ENCODE data around the gene PTEN.
"Not testable (repeated sequence)": the region's sequence is repeated elsewhere in the genome, so short reads cannot be mapped to it uniquely, and the experiment has no call there.

Gene PTEN

GRCh38 chr10:87845624-87845998 is 17.8 kb upstream of the PTEN start:
- no peak for DNase-seq (ENCODE audit: low read depth)

- no peak for DNase-seq (ENCODE audit: low read depth)
Observed at GRCh38 chr10:87846023-87846422, 17.4 kb upstream of the PTEN start.

- DNase-seq (ENCODE audit: low read depth), result not testable (repeated sequence)
Observed at GRCh38 chr10:87846711-87847110, 16.7 kb upstream of the PTEN start.

GRCh38 chr10:87847550-87847949 is 15.9 kb upstream of the PTEN start:
- no peak for DNase-seq (ENCODE audit: low read depth)

DNA sequence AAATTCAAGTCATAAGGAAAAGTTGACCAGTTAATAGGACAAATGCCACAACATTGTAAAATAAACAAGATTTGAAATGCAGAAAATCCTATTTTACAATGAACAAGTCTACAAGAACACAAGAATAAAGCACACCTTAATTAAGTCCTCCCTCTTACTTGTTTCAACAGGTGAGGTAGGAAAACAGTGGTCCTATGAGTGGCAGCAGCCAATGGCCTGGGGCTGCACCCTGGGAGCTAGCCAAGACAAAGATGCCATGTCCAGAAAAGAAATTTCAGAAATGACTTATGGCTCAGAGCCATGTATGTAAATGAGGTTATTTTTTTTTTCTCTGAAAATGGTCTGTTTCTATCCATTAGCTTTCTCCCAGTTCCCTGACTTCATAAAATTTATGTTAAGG is 14.4 kb upstream of the PTEN start:
- no peak for DNase-seq (ENCODE audit: low read depth)

- DNase-seq (ENCODE audit: low read depth), result peak; percentile 27
Observed at GRCh38 chr10:87850742-87851205, 12.7 kb upstream of the PTEN start.

- no peak for DNase-seq (ENCODE audit: low read depth)
Observed at GRCh38 chr10:87852089-87852488, 11.3 kb upstream of the PTEN start.

DNA sequence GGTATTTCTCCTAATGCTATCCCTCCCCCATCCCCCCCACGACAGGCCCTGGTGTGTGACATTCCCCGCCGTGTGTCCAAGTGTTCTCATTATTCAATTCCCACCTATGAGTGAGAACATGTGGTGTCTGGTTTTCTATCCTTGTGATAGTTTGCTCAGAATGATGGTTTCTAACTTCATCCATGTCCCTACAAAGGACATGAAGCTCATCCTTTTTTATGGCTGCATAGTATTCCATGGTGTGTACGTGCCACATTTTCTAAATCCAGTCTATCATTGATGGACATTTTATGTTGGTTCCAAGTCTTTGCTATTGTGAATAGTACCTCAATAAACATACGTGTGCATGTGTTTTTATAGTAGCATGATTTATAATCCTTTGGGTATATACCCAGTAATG is 8.2 kb upstream of the PTEN start:
- not testable (repeated sequence) for DNase-seq (ENCODE audit: low read depth)

DNA sequence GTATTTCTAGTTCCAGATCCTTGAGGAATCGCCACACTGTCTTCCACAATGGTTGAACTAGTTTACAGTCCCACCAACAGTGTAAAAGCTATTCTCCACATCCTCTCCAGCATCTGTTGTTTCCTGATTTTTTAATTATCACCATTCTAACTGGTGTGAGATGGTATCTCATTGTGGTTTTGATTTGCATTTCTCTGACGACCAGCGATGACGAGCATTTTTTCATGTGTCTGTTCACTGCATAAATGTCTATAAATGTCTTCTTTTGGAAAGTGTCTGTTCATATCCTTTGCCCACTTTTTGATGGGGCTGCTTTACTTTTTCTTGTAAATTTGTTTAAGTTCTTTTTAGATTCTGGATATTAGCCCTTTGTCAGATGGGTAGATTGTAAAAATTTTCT is 7.8 kb upstream of the PTEN start:
- not testable (repeated sequence) for DNase-seq (ENCODE audit: low read depth)

GRCh38 chr10:87860156-87860795 is 3.1 kb upstream of the PTEN start:
- no peak for DNase-seq (ENCODE audit: low read depth)

- no peak for DNase-seq (ENCODE audit: low read depth)
Observed at GRCh38 chr10:87860816-87861403, 2.5 kb upstream of the PTEN start.

DNA sequence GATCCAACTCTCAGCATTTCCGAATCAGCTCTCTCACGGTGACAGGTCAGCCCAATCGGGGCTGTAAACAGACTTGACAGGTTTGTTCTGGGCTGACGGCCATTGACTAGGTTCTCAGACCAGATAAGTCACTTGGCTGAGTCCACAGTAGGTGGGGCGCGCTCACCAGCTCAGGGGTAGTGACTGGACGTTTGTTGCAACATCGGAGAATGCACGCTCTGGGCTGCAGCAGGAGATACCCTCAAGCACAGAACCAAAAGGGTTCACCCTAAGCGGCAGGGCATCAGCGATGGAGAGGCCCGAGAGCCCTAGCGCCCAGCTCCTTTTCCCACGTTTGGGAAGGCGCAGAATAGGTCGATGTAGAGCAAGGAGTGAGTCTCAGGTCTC is 1.9 kb upstream of the PTEN start:
- peak; percentile 11 for DNase-seq (ENCODE audit: low read depth)

DNA sequence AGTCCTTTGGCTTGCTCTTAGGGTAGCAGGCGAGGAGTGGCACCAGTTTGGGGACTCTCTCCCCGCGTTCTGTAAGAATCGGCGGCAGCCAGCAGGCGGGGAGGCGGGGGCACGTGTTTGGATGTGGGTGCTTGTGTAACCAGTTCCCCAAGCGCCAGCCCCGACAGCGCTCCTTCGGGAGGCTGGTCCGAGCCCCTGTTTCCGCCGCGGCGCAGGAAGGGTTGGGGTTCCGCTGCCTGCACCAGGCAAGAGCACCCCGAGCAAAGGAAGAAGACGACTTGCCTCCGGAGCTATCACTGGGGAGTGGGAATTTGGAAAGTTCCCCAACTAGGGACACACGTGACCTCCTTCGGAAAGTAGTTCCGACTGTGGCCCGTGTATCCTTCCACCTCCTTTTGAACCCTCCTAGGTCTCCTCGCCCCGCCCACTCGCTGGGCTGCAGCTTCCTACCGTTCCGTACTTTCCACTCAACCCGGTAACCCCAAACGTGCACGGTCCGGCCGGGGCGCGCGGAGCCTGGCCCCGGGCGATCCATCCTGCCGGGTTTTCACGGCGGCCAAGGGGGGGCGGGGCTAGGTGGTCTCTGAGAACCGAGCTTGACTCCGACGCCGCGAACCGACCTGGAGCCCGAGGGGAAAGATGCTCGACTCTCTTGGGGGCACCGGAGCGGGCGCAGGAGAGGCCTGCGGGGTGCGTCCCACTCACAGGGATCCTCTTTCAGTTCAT is 1.3 kb upstream of the PTEN start:
- peak; percentile 89 for DNase-seq (ENCODE audit: low read depth)

GRCh38 chr10:87862679-87863052 is 759 bp upstream of the PTEN start:
- no peak for DNase-seq (ENCODE audit: low read depth)

DNA sequence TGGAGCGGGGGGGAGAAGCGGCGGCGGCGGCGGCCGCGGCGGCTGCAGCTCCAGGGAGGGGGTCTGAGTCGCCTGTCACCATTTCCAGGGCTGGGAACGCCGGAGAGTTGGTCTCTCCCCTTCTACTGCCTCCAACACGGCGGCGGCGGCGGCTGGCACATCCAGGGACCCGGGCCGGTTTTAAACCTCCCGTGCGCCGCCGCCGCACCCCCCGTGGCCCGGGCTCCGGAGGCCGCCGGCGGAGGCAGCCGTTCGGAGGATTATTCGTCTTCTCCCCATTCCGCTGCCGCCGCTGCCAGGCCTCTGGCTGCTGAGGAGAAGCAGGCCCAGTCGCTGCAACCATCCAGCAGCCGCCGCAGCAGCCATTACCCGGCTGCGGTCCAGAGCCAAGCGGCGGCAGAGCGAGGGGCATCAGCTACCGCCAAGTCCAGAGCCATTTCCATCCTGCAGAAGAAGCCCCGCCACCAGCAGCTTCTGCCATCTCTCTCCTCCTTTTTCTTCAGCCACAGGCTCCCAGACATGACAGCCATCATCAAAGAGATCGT is 598 bp downstream of the PTEN start:
- peak; percentile 6 for DNase-seq (ENCODE audit: low read depth)

DNA sequence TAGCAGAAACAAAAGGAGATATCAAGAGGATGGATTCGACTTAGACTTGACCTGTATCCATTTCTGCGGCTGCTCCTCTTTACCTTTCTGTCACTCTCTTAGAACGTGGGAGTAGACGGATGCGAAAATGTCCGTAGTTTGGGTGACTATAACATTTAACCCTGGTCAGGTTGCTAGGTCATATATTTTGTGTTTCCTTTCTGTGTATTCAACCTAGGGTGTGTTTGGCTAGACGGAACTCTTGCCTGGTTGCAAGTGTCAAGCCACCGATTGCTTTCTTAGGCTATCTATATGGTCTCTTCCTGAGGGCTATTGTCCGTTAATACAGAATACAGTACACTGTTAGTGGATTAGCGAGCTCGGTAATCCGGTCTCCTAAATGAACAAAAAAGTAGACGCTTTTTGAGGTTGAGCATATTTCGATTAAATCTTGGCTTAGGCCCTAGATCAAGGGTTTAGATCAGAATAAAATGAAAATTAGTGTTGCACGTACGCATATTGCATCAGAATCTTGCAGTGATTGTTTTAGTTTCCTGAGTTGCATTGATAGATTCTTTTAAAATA is 1.2 kb downstream of the PTEN start:
- DNase-seq (ENCODE audit: low read depth), result no peak

DNA sequence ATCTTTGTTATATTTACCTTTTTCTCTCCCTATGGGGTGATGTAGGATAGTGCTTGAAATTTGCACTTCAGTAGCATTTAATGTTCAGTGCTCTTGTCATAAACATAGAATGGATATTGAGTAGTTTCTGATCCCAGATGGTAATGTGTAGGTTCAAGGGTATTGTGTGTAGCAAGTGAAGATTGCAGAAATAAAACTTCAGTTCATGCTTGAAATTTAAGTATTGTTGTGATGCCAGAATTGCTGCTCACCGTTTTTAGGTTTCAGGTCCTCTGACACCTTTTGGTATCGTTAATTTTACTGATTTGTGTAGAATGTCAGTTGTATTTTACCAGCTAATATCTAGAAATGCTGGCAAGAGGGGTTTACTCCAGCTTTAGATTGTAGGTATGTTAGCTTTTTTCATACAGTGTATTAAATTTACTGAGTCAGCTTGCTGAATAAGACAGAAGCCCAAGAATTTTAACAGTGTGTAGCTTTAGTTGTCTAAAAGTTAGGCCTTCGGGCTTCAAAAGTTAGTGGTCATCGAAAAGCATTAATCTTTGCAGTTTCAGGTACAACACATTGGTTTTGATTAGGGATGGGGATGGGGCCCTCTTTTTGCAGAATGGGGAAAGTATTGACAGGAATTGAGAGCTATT is 1.9 kb downstream of the PTEN start:
- DNase-seq (ENCODE audit: low read depth), result no peak

DNA sequence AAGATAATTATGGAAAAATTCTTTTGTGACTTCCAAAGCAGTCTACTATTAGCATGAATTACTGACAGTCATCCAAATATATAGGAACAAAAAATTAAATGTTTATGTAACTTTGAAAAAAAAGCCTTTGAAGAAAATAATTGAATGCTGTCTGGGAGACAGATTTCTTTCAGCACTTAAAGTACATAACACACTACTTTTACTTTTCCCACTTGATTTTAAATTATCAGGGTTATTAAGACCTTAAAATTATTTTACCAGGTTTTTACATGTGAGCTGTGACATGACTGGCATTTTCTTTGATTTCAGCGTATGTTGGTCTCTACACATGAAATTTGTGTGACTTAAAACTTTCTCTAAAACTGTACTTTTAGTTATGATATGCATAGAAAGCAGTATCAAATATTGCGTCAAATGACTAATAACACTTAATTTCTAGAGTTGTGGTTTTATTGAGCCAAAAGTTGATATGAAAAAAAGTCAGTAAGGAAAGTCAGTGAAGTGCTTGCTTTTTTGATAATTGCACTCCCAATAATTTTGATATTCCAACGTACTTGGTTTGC is 3.1 kb downstream of the PTEN start:
- no peak for DNase-seq (ENCODE audit: low read depth)

- DNase-seq (ENCODE audit: low read depth), result no peak
Observed at GRCh38 chr10:87867453-87867852, 4.0 kb downstream of the PTEN start.

DNA sequence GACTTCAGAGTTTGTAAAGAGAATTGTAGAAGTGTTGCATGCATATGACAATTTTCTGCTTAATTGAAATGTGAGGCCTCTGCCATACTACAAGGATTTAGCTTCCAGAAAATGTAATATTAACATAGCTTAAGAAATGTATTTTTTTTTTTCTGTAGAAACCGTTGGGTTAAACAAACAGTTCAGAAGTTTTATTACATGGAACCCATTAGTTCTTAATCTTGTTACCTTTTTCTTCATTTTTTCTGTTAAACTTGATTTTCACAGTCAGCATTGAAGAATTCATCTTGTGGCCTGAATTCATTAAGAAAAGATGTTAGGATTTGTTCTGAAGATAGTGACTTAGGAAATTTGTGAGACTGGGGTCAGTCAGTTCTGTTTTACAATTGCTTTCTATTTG is 4.9 kb downstream of the PTEN start:
- no peak for DNase-seq (ENCODE audit: low read depth)

GRCh38 chr10:87869139-87869538 is 5.7 kb downstream of the PTEN start:
- DNase-seq (ENCODE audit: low read depth), result not testable (repeated sequence)

Measured in activated gamma-delta T cell treated with anti-CD3 and anti-CD28 coated beads, Interleukin-2, amount 50 U/mL, for 16 hours (primary cell).